Activated CD4-positive, CD25-positive, alpha-beta regulatory T cell (primary cell): Measurements from ENCODE around the gene NEK8.
"Not testable (repeated sequence)": the region's sequence is repeated elsewhere in the genome, so short reads cannot be mapped to it uniquely, and the experiment has no call there.

Experiments
- DNase-seq, 4 experiments: peaks; one replicate each; lab custom pipeline; 2025; lab: John Stamatoyannopoulos, UW

The NEK8 gene

DNA sequence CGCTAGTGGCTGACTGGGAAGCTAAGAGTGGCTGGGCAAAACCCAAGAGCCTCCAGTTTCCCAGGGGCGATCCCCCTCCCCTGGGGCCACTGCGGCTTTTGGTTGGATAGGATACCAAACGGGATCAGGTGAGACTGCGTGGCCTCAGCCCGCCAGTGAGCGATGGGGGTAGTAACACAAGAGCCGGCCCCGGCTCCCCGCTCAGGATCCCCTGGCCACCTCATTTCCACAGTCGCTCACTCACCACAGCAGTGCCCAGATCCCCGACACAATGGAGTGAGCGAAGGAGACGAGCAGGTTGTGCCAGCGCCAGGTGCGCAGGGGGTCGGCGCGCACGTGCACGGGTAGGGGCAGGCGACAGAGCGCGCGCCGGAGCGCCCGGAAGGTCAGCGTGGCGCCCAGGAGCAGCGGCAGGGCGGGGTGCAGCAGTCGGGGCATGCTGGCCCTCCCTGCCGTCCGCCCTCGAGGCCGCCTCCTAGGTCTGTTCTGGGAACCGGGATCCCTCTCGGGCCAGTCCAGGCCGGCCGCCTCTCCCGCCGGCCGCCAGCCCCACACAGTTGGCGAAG, 2.8 kb upstream of the NEK8 start:
- peak in 1 of 4 experiments; percentile 36 for DNase-seq

DNA sequence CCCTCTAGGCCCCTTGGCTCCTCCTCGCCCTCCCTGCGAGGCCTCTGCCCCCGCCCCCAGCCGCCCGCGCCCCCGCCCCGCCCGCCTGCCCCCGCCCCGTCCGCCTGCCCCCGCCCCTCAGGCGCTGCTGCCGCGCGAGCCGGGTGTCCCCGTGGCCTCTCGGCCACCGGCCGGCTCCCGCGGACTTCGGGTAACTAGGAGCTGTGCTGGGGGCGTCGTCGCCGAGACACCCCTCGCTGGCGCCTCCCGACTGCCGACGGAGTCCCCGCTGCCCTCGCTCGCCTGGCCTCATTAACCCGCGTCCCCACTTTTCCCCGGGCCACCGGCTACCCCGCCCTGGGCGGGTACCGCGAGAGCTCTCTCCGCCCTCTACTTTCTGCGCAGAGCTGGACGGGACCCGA, 2.4 kb upstream of the NEK8 start, which contains the start of gene TLCD1:
TLCD1 (minus strand) TSS at position 8 of the 401 bp plus-strand sequence. CDS start 136 bp downstream, outside the sequence.
- peak; percentile 47 to 67 (median 59) for DNase-seq

DNA sequence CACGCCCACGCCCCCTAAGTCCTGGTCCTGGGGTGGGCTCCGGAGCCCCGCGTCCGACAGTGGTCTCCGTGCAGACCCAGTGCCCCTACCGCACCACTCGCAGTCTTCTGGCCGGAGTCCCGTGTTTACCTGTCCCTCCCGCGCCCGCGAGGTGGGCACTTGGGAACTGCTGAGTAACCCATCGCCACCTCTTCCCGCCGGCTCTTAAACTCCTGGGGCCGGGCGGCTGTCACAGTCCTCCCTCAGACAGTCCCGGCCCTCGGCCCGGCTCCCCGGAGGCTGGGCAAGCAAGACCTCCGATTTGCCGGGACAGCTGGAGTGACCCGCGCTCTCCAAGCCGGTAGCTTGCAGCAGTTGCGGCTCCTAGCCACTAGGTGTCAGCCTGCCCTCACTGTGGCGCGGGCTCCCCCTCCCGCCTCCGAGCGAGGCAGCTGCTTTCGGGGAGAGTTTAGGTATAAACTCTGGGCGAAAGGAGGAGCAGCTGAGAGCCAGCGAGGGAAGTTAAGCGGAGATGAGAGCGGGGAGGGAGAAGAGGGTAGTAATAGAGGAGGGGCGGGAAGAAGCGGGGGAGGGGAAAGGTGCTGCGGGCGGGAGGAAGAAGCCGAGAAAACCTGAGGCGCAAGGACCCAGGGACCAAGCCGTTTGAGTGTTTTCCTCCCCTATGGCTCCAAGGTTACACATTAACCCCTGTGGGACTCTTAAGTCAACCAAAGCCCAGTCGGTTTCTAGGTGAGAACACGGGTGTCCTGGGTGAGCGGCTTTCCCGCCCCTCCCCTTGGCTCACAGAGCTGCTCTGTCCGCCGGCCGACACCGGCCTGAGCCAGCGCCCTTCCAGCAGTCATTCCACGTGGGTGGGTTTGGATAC, 1.7 kb upstream of the NEK8 start:
- DNase-seq, result peak; percentile 76 to 86 (median 82)

DNA sequence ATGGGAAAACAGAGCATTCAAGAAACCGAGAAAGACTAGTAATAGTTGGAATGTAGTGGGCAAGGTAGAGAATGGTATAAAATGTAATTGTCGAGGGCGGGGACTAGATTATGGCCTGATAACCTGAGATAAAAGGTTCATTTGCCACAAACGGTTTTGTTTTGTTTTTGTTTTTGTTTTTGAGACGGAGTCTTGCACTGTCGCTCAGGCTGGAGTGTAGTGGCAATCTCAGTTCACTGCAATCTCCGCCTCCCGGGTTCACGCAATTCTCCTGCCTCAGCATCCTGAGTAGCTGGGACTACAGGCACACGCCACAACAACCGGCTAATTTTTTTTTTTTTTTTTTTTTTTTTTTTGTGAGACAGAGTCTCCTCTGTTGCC, 1.4 kb downstream of the NEK8 start:
- no peak for DNase-seq

DNA sequence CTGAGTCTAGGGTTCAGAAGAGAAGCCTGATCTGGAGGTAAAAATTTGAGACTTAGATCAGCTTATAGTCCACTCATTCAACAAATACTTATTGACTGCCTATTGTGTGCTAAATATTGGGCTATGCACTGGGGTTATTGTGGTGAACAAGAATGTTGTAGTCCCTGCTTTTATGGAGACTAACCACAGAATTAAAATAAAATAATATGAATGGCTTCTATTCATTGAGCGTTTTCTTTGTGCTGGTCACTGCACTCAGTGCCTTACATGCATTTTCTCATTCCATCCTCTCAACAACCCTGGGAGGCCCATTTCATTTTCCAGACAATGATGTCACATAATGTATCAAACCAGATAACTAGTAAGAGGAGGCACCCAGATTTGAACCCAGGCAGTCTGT, 4.8 kb downstream of the NEK8 start:
- DNase-seq, result no peak

GRCh38 chr17:28734712-28735241, 6.2 kb downstream of the NEK8 start:
- DNase-seq, result no peak

DNA sequence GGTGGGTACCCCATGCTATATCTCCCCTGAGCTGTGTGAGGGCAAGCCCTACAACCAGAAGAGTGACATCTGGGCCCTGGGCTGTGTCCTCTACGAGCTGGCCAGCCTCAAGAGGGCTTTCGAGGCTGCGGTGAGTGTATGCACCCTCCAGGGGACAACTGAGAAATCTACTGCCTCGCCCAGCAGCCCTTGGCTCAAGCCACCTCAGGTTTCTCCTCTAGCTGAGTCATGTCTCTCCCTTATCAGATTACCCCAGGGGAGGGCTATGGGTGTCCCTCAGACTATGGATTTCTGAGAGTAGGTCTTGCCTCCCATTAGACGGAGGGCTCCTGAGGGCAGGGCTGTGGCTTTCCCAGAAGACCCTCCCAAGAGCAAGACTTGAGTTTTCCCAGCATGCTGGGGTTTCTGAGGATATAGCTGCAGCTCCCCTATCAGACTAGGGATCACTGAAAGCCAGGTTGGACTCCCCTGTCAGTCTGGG, 6.7 kb downstream of the NEK8 start:
- DNase-seq, result no peak

- not testable (repeated sequence) for DNase-seq
These were observed 7.6 kb downstream of the NEK8 start for GRCh38 chr17:28735913-28736769.

DNA sequence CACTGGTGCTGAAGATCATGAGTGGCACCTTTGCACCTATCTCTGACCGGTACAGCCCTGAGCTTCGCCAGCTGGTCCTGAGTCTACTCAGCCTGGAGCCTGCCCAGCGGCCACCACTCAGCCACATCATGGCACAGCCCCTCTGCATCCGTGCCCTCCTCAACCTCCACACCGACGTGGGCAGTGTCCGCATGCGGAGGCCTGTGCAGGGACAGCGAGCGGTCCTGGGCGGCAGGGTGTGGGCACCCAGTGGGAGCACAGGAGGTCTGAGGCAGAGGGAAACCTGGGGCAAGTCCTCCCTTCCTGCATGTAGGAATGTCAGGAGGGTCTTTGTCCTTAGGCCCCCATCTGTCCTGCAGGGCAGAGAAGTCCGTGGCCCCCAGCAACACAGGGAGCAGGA, 8.7 kb downstream of the NEK8 start:
- no peak for DNase-seq

- DNase-seq, result no peak
These were observed 9.4 kb downstream of the NEK8 start for GRCh38 chr17:28737770-28738679.

GRCh38 chr17:28738680-28739384, 10.2 kb downstream of the NEK8 start:
- no peak for DNase-seq

DNA sequence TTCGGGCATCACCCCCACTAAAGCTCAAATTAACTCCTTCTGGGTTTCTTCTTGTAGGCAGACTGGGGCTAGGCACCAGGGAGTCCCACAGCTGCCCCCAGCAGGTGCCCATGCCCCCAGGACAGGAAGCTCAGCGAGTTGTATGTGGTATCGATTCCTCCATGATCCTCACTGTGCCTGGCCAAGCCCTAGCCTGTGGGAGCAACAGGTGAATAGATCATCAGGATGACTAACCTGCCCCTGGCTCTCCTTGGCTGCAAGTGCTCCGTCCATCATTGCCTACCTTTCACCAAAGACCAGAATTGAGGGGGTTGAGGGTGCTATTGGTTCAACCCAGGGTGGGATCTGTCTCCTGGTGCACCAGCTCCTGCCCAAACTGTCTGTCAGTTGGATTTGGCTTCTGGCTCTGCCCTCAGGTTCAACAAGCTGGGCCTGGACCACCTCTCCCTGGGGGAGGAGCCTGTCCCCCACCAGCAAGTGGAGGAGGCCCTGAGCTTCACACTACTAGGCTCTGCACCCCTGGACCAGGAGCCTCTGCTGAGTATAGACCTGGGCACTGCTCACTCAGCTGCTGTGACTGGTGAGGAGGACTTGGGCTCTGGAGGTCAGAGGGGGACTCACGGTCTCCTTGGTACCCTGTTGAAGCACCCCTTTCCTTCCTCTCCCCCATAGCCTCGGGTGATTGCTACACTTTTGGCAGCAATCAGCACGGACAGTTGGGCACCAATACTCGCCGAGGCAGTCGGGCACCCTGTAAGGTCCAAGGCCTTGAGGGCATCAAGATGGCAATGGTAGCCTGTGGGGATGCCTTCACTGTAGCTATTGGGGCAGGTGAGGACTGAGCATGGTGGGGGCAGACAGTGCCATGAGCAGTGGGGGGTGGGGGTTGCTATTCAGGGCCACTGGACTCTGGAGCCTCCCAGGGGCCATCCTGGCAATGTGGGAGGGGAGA, 12.1 kb downstream of the NEK8 start:
- no peak for DNase-seq

- DNase-seq, result no peak
These were observed 13.1 kb downstream of the NEK8 start for GRCh38 chr17:28741358-28742349.

- peak; percentile 53 to 66 (median 60) for DNase-seq
These were observed 14.9 kb downstream of the NEK8 start, which contains the start of gene TRAF4 for GRCh38 chr17:28743243-28744103. Gene TRAF4 (plus strand): TSS chr17:28744011. CDS start chr17:28744113, 102 bp downstream.

GRCh38 chr17:28744104-28744971, 15.8 kb downstream of the NEK8 start:
- DNase-seq, result peak; percentile 31 to 56 (median 43)
